HG03521 (cell line): ENCODE data around the gene PSMF1.
"Not testable (repeated sequence)": the region's sequence is repeated elsewhere in the genome, so short reads cannot be mapped to it uniquely, and the experiment has no call there.

ENCODE experiments used
- ATAC-seq: cut with Tn5 transposase; IDR thresholded peaks from one replicate; pipeline ENCODE4 v1.9.1; 2021; ENCODE audit warnings: mild to moderate bottlenecking, moderate library complexity; ENCODE audit not compliant: unreplicated experiment

Gene PSMF1

DNA sequence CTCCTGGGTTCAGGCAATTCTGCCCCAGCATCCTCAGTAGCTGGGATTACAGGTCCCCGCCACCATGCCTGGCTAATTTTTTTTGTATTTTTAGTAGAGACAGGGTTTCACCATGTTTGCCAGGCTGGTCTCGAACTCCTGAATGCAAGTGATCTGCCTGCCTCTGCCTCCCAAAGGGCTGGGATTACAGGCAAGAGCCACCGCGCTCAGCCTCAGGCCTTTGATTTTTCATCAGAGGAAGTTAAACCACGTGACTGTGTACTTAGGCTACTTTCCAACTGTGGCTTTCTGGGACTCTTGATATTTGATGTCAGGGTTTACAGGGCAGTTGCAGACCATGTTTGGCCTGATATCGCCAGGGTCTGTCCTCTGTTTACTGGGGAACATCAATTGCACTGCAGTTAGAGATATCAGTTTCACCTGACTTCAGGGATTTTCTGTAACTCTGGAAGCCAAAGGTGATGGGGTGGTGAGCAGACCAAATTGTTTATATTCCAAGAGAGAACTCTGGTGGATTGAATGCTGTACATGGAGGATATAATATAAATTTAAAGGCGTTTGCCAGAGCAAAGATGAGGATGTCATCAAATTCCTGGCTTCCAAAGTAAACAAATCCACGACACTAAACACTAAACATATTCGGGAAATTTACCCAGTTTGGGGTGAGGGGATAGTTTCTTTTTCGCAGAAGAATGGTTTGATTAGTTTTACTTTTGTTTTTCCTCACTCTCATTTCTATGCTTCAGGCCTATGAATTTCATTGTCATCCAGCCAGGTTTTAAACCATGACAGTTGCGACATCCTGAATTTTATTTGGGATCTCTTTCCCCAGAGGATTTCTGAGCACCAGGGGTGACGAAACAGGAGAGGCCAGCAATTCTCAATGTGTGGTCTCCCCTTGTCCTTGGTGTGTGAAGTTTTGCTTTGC lies 4.2 kb downstream of the PSMF1 start:
- no peak for ATAC-seq

- ATAC-seq: no peak
Observed at GRCh38 chr20:1123666-1124065, 5.3 kb downstream of the PSMF1 start.

DNA sequence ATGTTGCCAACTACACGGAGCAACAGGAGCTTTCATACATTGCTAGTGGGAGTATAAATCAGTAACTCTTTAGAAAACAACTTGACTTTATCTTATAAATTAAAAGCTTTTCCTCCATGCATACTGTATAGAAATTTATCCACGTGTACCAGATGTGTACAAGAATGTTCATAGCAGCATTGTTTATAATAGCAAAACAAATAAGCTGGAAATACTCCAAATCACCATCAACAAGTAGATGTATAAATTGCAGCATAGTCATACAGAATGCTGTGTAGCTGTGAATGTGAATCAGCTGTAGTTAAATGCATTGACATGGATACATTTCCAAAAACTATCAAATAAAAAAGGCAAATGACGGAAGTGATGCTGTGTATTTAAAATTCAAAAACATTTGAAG lies 6.0 kb downstream of the PSMF1 start:
- no peak for ATAC-seq

DNA sequence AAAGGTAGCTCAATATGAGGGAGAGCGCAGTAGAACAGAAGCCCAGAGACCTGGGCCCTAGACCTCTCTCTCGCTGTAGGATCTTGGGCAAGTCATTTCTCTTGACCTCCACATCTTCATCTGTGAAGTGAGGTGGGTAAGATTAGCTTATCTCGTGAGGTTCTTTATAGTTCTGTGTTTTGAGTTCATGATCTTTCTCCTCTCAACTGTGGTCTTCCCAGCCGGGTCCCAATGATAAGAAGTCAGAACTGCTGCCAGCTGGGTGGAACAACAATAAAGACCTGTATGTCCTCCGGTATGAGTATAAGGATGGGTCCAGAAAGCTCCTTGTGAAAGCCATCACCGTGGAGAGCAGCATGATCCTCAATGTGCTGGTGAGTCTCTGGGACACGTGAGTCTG lies 6.9 kb downstream of the PSMF1 start:
- ATAC-seq: no peak

DNA sequence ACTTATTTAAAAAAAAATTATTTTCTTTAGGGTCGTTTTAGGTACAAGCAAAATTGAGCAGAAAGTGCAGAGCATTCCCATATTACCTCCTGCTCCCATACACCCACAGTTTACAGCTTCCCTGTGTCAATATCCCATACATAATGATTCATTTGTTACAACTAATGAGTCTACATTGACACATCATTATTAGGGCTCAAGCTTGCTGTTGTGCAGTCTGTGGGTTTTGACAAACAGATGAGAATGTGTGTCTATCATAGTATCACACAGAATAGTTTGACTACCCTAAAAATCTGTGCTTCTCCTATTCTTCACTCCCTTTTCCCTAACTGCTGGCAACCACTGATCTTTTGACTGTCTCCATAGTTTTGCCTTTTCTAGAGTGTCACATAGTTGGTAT lies 9.4 kb downstream of the PSMF1 start:
- ATAC-seq: no peak

- ATAC-seq: no peak
Observed at GRCh38 chr20:1130058-1130694, 11.8 kb downstream of the PSMF1 start.

DNA sequence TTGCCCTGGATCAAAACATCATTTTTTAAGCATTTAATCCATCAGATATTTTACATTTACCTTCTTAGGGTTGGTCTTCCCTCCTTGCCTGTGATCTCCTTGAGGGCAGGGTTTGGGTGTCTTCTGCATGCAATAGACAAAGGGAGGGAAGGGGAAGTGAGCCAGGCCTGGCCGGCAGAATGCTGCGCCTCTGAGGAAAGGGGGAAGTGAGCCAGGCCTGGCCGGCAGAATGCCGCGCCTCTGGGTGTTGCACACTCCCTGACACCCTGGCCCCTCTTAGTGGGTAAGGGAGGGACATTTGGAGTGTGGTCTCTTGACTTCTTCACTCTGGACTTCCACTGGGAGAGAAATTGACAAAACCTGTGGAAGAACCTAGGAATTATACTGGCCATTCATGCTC lies 12.4 kb downstream of the PSMF1 start:
- ATAC-seq: no peak

GRCh38 chr20:1131354-1131753 lies 13.0 kb downstream of the PSMF1 start:
- no peak for ATAC-seq

DNA sequence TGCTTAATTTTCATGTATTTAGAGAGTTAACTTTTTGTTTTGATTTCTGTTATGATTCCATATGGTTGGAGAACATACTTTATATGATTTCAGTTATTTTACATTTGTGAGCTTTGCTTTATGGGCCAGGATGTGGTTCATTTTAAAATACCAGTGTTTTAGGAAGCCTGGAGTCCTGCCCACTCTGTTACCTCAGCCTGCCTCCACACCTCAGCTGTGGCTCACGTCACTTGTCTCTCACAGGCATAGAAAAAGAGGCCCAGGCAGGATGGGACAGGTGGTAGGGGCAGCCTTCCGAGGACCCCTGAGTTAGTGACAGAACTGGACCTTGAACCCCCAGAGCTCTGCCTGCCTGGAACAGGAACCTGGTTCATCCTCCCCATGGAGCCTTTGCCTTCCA lies 16.0 kb downstream of the PSMF1 start:
- ATAC-seq: no peak

- ATAC-seq: no peak
Observed at GRCh38 chr20:1134836-1135235, 16.4 kb downstream of the PSMF1 start.

- no peak for ATAC-seq
Observed at GRCh38 chr20:1137236-1137635, 18.8 kb downstream of the PSMF1 start.

DNA sequence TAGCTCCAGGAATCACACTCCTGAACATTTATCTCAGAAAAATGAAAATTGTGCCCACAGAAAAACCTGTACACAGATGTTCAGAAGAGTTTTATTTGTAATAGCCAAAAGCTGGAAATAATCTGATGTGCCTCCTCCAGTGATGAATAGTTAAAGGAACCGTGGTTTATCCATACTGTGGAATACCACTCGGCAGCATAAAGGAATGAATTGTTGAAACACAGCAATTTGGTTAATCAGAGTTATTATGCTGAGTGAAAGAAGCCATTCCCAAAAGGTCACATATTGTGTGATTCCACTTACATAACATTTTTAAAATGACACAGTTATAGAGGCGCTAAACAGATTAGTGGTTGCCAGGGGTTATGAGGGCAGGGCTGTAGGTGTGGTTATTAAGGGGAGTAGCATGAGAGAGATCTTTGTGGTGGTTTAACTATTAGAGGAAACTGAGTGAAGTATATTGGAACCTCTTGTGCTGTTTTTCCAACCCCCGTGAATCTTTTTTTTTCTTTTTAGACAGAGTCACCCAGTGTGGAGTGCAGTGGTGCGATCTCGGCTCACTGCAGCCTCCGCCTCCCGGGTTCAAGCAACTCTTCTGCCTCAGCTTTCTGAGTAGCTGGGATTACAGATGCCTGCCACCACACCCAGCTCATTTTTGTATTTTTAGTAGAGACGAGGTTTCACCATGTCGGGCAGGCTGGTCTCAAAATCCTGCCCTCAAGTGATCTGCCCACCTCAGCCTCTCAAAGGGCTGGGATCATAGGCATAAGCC lies 26.2 kb downstream of the PSMF1 start:
- ATAC-seq: no peak

DNA sequence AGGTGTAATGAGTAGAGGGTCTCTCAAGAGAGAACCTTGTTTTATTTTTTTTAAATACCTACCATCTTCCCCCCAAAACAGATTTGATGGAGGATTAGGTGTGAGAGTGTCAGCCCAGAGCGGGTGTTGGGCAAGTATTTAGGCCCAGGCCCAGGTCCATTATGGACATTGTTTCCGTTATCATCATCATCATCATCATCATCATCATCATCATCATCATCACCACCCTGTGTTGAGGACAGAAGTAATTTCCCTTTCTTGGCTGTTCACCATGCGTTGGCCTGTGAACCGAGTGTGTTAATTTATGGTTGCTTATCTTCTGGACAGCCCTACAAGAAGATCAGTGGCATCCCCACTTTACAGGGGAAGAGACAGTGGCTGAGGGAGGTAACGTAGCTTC lies 28.6 kb downstream of the PSMF1 start:
- no peak for ATAC-seq

- ATAC-seq: not testable (repeated sequence)
Observed at GRCh38 chr20:1149812-1150211, 31.4 kb downstream of the PSMF1 start.

DNA sequence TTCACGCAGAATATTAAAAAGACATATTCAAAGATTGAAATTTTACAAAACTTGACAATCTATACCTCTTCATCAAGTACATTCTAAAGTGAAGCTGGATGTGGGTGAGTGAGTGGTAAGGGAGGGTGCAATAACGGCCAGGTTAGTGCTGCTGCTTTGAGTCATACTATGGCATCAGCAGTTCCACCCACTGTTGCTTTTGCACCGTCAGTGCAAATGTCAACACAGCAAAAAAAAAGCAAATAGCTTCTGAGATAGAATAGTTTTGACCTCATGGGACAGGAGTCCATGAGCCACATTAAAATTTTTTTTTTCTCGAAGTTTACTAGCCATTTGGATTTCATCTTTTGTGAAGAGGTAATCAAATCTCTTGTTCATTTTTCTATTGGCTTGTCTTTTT lies 31.8 kb downstream of the PSMF1 start:
- no peak for ATAC-seq

DNA sequence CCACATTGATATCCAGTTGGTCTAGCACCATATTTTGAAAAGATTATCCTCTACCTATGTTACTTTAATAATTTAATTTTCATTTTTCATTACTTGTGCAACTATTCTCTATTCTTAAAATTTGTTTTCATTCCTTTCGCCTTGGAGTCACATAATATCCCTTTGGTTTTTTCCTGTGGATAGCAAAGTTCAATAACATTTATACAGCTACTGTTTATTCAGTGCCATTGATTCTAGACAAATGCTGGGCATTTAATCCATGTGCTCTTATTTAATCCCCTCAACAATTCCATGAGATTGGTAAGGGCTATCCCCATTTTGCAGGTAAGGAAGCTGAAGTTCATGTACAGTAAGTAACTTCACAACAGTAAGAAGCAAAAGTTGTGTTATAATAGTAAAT lies 32.6 kb downstream of the PSMF1 start:
- ATAC-seq: no peak

GRCh38 chr20:1154226-1154625 lies 35.8 kb downstream of the PSMF1 start:
- no peak for ATAC-seq

GRCh38 chr20:1154691-1155090 lies 36.3 kb downstream of the PSMF1 start:
- no peak for ATAC-seq

DNA sequence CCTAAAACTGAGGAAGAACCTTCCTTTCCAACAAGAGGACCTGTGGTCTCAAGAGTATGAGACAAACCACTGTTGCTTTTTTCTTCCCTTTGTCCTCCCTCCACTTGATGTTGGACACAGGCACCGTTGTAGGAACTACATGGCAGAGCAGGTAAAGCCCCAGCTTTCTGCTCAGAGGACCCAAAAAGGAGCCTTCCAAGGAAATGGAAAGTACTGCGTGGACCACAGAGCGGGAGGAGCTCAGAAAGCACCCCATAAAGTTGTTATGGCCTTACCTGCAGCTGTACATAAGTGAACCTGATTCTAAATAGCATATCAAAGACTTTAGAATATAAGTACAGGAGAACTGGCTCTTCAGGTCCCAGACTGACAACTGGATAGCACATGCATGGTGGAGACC lies 36.9 kb downstream of the PSMF1 start:
- no peak for ATAC-seq

DNA sequence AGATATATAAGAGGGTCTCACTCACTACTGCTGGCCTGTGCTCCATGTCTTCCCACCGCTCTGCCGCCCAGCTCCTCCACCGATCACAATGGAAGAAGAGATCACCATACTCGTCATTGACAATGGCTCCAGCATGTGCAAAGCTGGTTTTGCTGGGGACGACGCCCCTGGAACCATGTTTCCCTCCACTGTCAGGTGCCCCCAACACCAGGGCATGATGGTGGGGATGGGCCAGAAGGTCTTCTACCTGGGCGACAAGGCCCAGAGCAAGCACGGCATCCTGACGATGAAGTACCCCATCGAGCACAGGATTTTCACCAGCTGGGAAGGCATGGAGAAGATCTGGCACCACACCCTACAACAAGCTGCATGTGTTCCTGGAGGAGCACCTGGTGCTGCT lies 42.1 kb downstream of the PSMF1 start:
- no peak for ATAC-seq

DNA sequence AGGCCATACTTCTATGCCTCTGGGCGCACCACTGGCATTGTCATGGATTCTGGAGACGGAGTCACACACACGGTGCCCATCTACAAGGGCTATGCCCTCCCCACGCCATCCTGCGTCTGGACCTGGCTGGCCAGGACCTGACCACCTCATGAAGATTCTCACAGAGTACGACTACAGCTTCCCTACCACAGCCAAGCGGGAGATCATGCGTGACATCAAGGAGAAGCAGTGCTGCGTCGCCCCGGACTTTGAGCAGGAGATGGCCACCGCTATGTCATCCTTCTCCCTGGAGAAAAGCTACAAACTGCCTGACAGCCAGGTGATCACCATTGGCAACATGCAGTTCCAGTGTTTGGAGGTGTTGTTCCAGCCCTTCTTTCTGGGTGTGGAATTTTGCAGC lies 42.6 kb downstream of the PSMF1 start:
- ATAC-seq: no peak

GRCh38 chr20:1163105-1163504 lies 44.7 kb downstream of the PSMF1 start:
- no peak for ATAC-seq
